KMS-11 (cell line): Measurements from ENCODE around the gene ADGRB3.

Experiments
- H2AFZ ChIP-seq: fragments of 200-600 bp; sonication (generic); 2 replicates; pipeline ENCODE4 v1.6.1; 2016; ENCODE audit warnings: antibody characterized with exemption, mixed run types, low read depth
- H3K27ac ChIP-seq: fragments of 200-600 bp; sonication (generic); 2 replicates; pipeline ENCODE4 v1.6.1; 2016; ENCODE audit warnings: mild to moderate bottlenecking, mixed run types
- H3K27me3 ChIP-seq: fragments of 200-600 bp; sonication (generic); 2 replicates; pipeline ENCODE4 v1.6.1; 2017; ENCODE audit warnings: mild to moderate bottlenecking, low read depth, mixed run types, moderate library complexity; ENCODE audit not compliant: insufficient read depth
- H3K36me3 ChIP-seq: fragments of 200-600 bp; sonication (generic); 2 replicates; pipeline ENCODE4 v1.6.1; 2017; ENCODE audit warnings: mild to moderate bottlenecking, mixed run types; ENCODE audit not compliant: insufficient read depth
- H3K4me1 ChIP-seq: fragments of 200-600 bp; sonication (generic); 2 replicates; pipeline ENCODE4 v1.6.1; 2016; ENCODE audit warnings: mild to moderate bottlenecking, low read depth, mixed run types; ENCODE audit not compliant: poor library complexity, severe bottlenecking
- H3K4me2 ChIP-seq: fragments of 200-600 bp; sonication (generic); 2 replicates; pipeline ENCODE4 v1.7.0; 2016; ENCODE audit warnings: mild to moderate bottlenecking, mixed run types
- H3K4me3 ChIP-seq: fragments of 200-600 bp; sonication (generic); IDR thresholded peaks from 2 replicates; pipeline ENCODE4 v1.6.1; 2017; ENCODE audit warnings: low read depth, low read length, mixed read lengths; ENCODE audit not compliant: insufficient read depth
- H3K79me2 ChIP-seq: fragments of 200-600 bp; sonication (generic); 2 replicates; pipeline ENCODE4 v1.6.1; 2016; ENCODE audit warnings: low read depth, mixed run types; ENCODE audit not compliant: insufficient read depth
- H3K9ac ChIP-seq: fragments of 200-600 bp; sonication (generic); 2 replicates; pipeline ENCODE4 v1.6.1; 2016; ENCODE audit warnings: mild to moderate bottlenecking, mixed run types
- H4K20me1 ChIP-seq: fragments of 200-600 bp; sonication (generic); 2 replicates; pipeline ENCODE4 v1.6.1; 2016; ENCODE audit warnings: mild to moderate bottlenecking, mixed run types; ENCODE audit not compliant: insufficient read depth
- TF ChIP-seq, protein P1 (sequence below): fragments of 200-600 bp; sonication (generic); conservative IDR thresholded peaks from 2 replicates; pipeline ENCODE4 v1.6.1; 2017; ENCODE audit warnings: low read depth, mild to moderate bottlenecking, antibody characterized with exemption, low read length, moderate library complexity, mixed read lengths

The ADGRB3 gene

DNA sequence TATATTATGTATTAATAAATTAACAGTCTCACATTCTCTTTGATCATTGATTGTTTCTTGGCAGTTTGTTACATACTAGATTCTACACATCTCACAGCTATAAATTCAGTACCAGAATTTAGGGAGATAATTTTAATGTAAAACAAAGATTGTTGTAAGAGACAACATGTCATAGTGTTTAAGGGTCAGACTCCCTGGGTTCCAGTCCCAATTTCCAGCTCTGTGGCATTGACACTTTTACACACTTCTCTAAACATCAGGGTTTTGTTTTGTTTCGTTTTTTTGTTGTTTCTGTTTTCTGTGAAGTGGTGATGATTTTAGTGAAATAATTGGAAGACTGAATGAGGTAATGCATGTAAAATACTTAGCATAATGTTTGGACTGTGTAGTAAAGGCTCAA, 19.9 kb downstream of the ADGRB3 start:
- no peaks in the 10 kb centered on the region for H3K27me3 ChIP-seq
- H4K20me1 ChIP-seq = no peaks in the 10 kb centered on the region
- no peak overlapping the region for H3K9ac ChIP-seq
- no peak overlapping the region for H3K4me3 ChIP-seq
- no peak overlapping the region for H2AFZ ChIP-seq
- H3K79me2 ChIP-seq = no peaks in the 10 kb centered on the region
- peaks cover 18% of the 10 kb centered on the region for H3K4me1 ChIP-seq
- no peak overlapping the region for H3K4me2 ChIP-seq
- no peak overlapping the region for H3K27ac ChIP-seq
- H3K36me3 ChIP-seq = no peaks in the 10 kb centered on the region
- TF ChIP-seq, protein P1, sequence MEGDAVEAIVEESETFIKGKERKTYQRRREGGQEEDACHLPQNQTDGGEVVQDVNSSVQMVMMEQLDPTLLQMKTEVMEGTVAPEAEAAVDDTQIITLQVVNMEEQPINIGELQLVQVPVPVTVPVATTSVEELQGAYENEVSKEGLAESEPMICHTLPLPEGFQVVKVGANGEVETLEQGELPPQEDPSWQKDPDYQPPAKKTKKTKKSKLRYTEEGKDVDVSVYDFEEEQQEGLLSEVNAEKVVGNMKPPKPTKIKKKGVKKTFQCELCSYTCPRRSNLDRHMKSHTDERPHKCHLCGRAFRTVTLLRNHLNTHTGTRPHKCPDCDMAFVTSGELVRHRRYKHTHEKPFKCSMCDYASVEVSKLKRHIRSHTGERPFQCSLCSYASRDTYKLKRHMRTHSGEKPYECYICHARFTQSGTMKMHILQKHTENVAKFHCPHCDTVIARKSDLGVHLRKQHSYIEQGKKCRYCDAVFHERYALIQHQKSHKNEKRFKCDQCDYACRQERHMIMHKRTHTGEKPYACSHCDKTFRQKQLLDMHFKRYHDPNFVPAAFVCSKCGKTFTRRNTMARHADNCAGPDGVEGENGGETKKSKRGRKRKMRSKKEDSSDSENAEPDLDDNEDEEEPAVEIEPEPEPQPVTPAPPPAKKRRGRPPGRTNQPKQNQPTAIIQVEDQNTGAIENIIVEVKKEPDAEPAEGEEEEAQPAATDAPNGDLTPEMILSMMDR = no peak

DNA sequence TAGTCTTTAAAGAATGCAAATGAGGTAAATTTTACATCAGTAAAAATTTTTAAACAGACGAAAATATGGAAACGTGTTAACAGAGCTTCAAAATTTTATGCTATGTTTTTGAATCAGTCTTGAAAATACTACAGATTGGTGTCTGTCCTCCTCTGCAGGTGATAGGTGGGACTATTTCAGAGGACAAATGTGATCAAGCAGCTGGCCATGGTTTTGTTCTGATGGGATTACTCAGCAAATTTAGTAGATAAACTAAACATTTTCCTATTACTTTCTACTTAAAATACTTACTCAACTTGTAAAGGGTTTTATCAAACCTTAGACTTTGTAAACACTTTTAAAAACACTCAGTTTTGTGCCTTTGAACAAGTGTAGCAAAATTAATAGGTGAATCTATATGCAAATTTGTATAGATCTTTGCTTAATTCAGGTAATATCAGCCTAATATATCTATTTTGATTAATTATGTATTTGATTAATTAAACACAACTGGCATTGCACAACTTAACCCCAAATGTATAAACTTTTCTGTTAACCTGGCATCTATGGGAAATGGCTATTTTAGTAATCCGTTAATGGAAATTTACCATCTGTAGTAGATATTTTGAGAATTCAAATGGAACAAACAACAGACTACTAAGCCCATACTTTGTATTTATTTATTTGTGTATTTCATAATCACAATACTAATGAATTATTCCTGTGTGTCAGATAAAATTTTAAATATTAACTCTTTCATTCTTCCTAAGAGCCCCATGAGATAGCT, 22.5 kb downstream of the ADGRB3 start:
- TF ChIP-seq, protein P1 = no peak
- Histone ChIP-seq H3K36me3 (no peaks in the 10 kb centered on the region), H3K27ac (no peak overlapping the region), H3K4me2 (no peak overlapping the region), H3K9ac (no peak overlapping the region), H3K4me3 (no peak overlapping the region), H3K4me1 (no peaks in the 10 kb centered on the region), H3K27me3 (no peaks in the 10 kb centered on the region), H2AFZ (no peak overlapping the region), H4K20me1 (no peaks in the 10 kb centered on the region), H3K79me2 (no peaks in the 10 kb centered on the region)

DNA sequence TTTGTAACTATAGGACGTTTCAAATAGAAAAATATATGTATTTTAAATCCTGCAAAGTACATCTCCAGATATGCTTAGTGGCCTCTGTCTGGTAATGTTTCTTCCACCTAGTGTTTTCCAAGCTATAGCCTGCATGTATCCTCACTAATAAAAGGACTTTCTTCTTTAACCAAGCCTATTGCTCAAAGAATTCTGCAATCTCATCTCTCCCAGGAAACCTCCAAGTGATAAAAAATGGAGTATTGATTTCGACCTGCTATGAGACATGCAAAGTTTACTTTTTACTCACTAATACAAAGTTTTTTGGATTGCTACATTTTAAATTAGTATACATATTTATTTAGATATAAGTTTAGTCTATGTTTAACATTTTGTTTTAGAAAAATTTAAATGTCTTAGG, 23.3 kb downstream of the ADGRB3 start:
- no peak overlapping the region for H3K4me2 ChIP-seq
- no peak overlapping the region for H3K4me3 ChIP-seq
- H3K36me3 ChIP-seq = no peaks in the 10 kb centered on the region
- TF ChIP-seq, protein P1 = no peak
- H2AFZ ChIP-seq = no peak overlapping the region
- no peak overlapping the region for H3K9ac ChIP-seq
- no peaks in the 10 kb centered on the region for H3K27me3 ChIP-seq
- H3K27ac ChIP-seq = no peak overlapping the region
- H3K79me2 ChIP-seq = no peaks in the 10 kb centered on the region
- no peaks in the 10 kb centered on the region for H4K20me1 ChIP-seq
- no peaks in the 10 kb centered on the region for H3K4me1 ChIP-seq

DNA sequence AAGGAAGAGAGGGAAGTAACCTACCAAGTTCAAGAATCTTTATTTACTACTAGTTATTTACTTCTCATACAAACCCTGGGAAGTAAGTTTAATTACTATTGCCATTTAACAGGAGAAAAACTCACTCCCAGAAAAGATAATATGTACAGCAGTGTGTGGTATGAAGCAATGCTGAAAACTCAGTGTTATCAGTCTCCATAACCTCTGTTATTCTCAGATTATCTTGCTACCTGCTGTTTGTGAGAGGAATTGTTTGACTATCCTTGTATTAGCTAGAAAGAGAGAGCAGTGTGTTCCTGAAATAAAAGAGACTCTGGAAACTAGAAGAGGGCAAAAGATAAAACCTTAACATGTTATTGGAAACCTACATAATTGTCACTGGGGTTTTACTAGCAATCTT, 38.2 kb downstream of the ADGRB3 start:
- no peak overlapping the region for H3K4me2 ChIP-seq

More for the DNA sequence above, 38.2 kb downstream of the ADGRB3 start:
- Histone ChIP-seq H3K79me2 (no peaks in the 10 kb centered on the region), H3K27ac (no peak overlapping the region), H4K20me1 (no peaks in the 10 kb centered on the region), H3K27me3 (no peaks in the 10 kb centered on the region), H3K9ac (no peak overlapping the region), H3K36me3 (no peaks in the 10 kb centered on the region), H3K4me3 (no peak overlapping the region), H3K4me1 (no peaks in the 10 kb centered on the region), H2AFZ (no peak overlapping the region)
- TF ChIP-seq, protein P1 = no peak
